ENCODE measurements around the gene HSD17B3. TPM values are rescaled to one million over a fixed set of nuclear protein-coding genes. Genes with fewer than 3 reads are reported as not detected.

Gene HSD17B3
- polyA plus RNA-seq, 1 of the 3 experiments (the other 2 are of a cell fraction), result 0.51 TPM

- no peaks in the 10 kb centered on the region for H3K9me3 ChIP-seq
- H3K4me1 ChIP-seq (ENCODE audit: control insufficient read depth in 1 of 2, insufficient read depth in 2 of 2, low read depth in 1 of 2, low read length in 1 of 2), result peaks cover 0 to 18% of the 10 kb centered on the region in 2 experiments; a peak in 1 of 4 replicates
- H3K4me2 ChIP-seq, result no peak overlapping the region
- no peak overlapping the region for H3K27ac ChIP-seq (ENCODE audit: low read depth in 2 of 2, low read length in 1 of 2)
- H3K4me3 ChIP-seq (ENCODE audit: low read depth in 2 of 2, low read length in 1 of 2), result no peak overlapping the region
- POLR2A ChIA-PET, result no interaction called here
- TF ChIP-seq TEAD4 (IDR thresholded peaks at IDR 0.05; ENCODE audit: borderline replicate concordance, insufficient read depth) (no peak), FOXM1 (IDR thresholded peaks at IDR 0.05; ENCODE audit: low read depth) (no peak), IRF3 (IDR thresholded peaks at IDR 0.05; ENCODE audit: low read depth, low read length) (no peak), EZH2phosphoT487 (IDR thresholded peaks at IDR 0.05; ENCODE audit: borderline replicate concordance, low read depth) (no peak), EP300 (IDR thresholded peaks at IDR 0.05; ENCODE audit: borderline replicate concordance in 1 of 2, low read depth in 1 of 2, low read length in 1 of 2) (no peak), TAF1 (IDR thresholded peaks at IDR 0.05; ENCODE audit: borderline replicate concordance, low read depth, low read length) (no peak), MXI1 (IDR thresholded peaks at IDR 0.05; ENCODE audit: low read depth, low read length) (no peak), RAD21 (IDR thresholded peaks at IDR 0.05; ENCODE audit: low read length) (no peak), NFIC (IDR thresholded peaks at IDR 0.05; ENCODE audit: borderline replicate concordance) (no peak), FOXJ3 (CRISPR knock-in tag; IDR thresholded peaks at IDR 0.05) (no peak), SMC3 (IDR thresholded peaks at IDR 0.05; ENCODE audit: low read depth, low read length) (no peak), MAX (IDR thresholded peaks at IDR 0.05; ENCODE audit: low read depth) (no peak)
- no peaks in the 10 kb centered on the region for H3F3A ChIP-seq (replicated peaks; ENCODE audit: insufficient read depth)
- no peak overlapping the region for H2AFZ ChIP-seq (ENCODE audit: low read depth)
- no peaks in the 10 kb centered on the region for H3K36me3 ChIP-seq (replicated peaks in 1 of 2; ENCODE audit: control insufficient read depth in 1 of 2, insufficient read depth in 2 of 2, low read length in 1 of 2)
- H3K27me3 ChIP-seq (ENCODE audit: insufficient read depth), result peaks cover 17% of the 10 kb centered on the region
- no peaks in the 10 kb centered on the region for H3K9me2 ChIP-seq
- 63% methylated on average over 6 of the region's 6 CpGs for WGBS (ENCODE audit: low lambda C conversion rate)
- CTCF ChIA-PET, result interaction anchor here (0.8 to 1.5 kb wide), 2 partner anchors 24 to 88 kb away, joined by 3 read pairs; no protein-coding TSS in a partner anchor
- H4K20me1 ChIP-seq (ENCODE audit: insufficient read depth), result no peaks in the 10 kb centered on the region
- no peak for DNase-seq
- no peaks in the 10 kb centered on the region for H3K79me2 ChIP-seq (ENCODE audit: insufficient read depth)
- no peak overlapping the region for H3K9ac ChIP-seq
These were observed 100.8 kb downstream of the HSD17B3 start for GRCh38 chr9:96201140-96201539.

GRCh38 chr9:96199006-96199405, 103.0 kb downstream of the HSD17B3 start:
- CTCF ChIA-PET, result interaction anchor here (0.9 to 1.1 kb wide), 2 partner anchors 10 to 1009 kb away, joined by 3 read pairs; no protein-coding TSS in a partner anchor
- WGBS (ENCODE audit: low lambda C conversion rate), result 64% methylated on average over 5 of the region's 5 CpGs
- no peaks in the 10 kb centered on the region for H3K36me3 ChIP-seq (replicated peaks in 1 of 2; ENCODE audit: control insufficient read depth in 1 of 2, insufficient read depth in 2 of 2, low read length in 1 of 2)
- H3K4me2 ChIP-seq, result no peak overlapping the region
- H3K9ac ChIP-seq, result no peak overlapping the region
- H3K4me1 ChIP-seq (ENCODE audit: control insufficient read depth in 1 of 2, insufficient read depth in 2 of 2, low read depth in 1 of 2, low read length in 1 of 2), result peaks cover 0 to 11% of the 10 kb centered on the region in 2 experiments; a peak in 1 of 4 replicates
- H3K79me2 ChIP-seq (ENCODE audit: insufficient read depth), result no peaks in the 10 kb centered on the region
- no peaks in the 10 kb centered on the region for H3F3A ChIP-seq (replicated peaks; ENCODE audit: insufficient read depth)
- H3K27me3 ChIP-seq (ENCODE audit: insufficient read depth), result peaks cover 17% of the 10 kb centered on the region
- H4K20me1 ChIP-seq (ENCODE audit: insufficient read depth), result no peaks in the 10 kb centered on the region
- H2AFZ ChIP-seq (ENCODE audit: low read depth), result no peak overlapping the region
- no peak overlapping the region for H3K27ac ChIP-seq (ENCODE audit: low read depth in 2 of 2, low read length in 1 of 2)
- TF ChIP-seq TAF1 (IDR thresholded peaks at IDR 0.05; ENCODE audit: borderline replicate concordance, low read depth, low read length) (no peak), ELF1 (IDR thresholded peaks at IDR 0.05) (no peak), SIN3A (IDR thresholded peaks at IDR 0.05; ENCODE audit: borderline replicate concordance, low read depth, low read length) (no peak), IRF3 (IDR thresholded peaks at IDR 0.05; ENCODE audit: low read depth, low read length) (no peak), MAX (IDR thresholded peaks at IDR 0.05; ENCODE audit: low read depth) (no peak)
- POLR2A ChIA-PET, result no interaction called here
- DNase-seq, result no peak
- H3K9me2 ChIP-seq, result no peaks in the 10 kb centered on the region
- H3K4me3 ChIP-seq (ENCODE audit: low read depth in 2 of 2, low read length in 1 of 2), result no peak overlapping the region
- no peaks in the 10 kb centered on the region for H3K9me3 ChIP-seq

All from SK-N-SH (cell line).